DMS53 (cell line): Measurements from ENCODE around the gene LSM4.

Experiments
- DNase-seq: peaks from one replicate; lab custom pipeline; 2025; lab: John Stamatoyannopoulos, UW

Gene LSM4

DNA sequence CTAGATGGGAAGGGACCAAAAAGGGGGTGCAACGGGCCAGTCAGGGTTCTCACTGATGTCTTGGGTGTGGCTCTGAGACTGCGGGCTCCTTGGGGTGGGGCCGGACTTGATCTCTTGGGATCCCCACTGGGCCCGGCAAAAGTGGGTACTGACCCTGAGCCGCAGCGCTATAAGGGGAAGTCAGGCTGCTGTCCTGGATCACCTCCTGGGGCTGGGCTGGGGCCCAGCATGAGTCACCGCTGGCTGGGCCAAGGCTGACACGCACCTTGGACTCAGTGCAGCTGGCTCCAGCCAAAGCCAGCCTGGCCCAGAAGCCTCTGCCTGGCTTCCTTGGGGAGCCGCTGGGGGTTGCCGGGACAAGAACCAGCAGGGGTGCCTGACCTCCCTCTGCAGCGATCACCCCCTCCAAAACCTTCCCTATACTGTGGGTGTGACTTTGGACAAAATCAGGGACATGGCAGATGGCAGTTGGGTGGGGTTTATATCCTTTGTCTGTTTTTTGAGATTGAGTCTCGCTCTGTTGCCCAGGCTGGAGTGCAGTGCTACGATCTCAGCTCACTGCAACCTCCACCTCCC lies 48.0 kb downstream of the LSM4 start:
- peak; percentile 88 for DNase-seq

DNA sequence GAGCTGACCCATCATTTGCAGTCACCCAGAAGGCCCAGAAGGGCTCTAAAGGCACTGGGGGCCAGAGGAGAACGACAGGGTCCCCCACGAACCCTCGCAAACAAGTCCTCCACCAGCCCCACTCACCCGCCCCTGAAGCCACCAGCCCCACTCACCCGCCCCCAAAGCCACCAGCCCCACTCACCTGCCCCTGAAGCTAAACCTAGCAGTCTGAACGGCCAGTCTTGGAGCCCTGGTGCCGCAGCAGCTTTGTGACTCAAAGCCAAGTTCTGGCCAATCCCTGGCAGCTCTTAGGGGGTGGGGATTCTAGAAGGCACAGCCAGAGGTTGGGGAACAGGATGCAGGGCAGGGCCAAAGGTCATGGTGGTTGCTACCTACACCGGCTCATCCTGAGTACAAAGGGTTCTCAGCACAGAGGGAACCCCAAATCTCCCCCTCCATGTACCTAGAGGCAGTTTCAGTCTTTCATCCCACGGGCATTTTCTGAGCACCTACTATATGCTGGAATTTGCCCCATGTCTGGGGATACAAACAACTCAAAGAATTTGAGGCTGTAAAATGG lies 48.6 kb downstream of the LSM4 start, which contains the start of gene IQCN:
TSS of gene IQCN (minus strand) at position 234 of the 562 bp plus-strand sequence. CDS start 4,974 bp downstream, outside the sequence.
- peak; percentile 57 for DNase-seq

DNA sequence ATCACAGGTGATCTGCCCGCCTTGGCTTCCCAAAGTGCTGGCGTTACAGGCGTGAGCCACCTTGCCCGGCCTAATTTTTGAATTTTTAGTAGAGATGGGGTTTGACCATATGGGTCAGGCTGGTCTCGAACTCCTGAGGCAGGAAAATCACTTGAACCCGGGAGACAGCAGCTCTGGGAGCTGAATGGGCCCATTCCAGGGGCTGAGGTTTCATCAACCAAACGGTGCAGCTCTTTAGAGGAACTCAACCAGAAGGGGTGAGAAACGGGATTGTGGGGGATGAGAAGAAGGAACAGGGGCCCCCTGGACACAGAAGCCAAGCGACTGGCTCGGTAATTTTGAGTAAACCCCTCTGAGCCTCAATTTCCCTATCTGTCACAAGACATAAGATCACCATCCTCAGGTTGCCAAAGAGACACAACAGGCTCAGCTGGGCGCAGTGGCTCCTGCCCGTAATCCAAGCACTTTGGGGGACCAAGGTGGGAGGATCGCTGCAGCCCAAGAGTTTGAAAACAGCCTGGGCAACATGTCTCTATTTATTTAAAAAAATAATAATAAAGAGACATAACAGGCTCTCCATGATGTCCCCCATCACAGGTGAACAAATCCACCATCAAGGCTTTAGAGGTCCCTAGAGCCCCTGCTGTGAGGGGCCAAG lies 49.2 kb downstream of the LSM4 start:
- no peak for DNase-seq

DNA sequence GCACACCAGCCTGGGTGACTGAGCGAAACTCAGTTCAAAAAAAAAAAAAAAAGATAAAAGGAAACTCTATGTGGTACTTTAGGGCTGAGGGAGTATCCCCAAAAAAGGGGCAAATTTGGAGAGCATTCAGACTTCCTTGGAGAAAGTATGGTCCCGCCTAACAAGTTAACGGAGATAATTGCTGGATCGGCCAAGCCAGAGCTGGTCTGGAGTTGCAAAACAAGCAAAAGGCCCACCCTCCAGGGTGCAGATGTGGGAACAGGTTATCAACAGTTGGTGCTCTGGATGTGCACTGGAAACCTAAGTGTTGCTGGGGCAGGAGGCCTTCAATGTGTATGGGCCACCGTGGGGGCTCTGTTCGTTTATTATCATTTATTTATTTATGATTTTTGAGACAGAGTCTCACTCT lies 51.4 kb downstream of the LSM4 start:
- peak; percentile 32 for DNase-seq

DNA sequence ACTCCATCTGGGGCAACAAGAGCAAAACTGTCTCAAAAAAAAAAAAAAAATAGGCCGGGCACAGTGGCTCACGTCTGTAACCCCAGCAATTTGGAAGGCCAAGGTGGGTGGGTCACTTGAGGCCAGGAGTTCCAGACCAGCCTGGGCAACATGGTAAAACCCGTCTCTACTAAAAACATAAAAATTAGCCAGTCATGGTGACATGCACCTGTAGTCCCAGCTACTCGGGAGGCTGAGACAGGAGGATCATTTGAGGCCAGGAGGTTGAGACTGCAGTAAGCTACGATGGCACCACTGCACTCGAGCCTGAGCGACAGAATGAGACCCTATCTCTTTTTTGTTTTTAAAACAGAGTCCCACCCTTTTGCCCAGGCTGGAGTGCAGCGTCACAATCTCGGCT lies 52.5 kb downstream of the LSM4 start:
- DNase-seq: no peak

DNA sequence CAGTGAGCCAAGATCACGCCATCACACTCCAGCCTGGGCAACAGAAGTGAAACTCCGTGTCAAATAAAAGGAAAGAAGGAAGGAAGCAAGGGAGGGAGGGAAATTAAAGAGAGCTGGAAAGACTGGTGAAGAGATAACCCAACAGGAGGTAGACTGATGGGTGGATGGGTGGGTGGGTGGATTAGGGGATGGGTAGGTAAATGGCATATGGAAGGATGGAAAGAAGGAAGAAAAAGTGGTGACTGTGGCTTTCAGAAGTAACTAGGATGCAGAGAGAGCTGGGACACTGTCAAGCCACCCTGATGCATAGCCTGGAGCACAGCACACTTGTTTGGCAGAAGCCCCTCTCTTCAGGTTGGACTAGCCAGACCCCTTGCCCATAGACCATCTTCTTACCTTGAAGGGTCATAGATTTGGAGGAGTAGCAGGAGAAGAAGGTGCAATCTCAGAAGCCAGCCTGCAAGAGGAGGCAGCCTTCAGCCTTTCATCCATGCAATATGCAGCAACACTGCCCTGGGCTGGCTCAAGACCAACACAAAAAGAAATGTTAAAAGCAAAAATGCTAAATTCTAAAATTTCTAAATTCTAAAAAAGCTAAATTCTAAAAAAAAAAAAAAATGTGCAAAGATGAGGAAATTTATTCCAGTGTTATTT lies 53.7 kb downstream of the LSM4 start:
- DNase-seq: no peak

DNA sequence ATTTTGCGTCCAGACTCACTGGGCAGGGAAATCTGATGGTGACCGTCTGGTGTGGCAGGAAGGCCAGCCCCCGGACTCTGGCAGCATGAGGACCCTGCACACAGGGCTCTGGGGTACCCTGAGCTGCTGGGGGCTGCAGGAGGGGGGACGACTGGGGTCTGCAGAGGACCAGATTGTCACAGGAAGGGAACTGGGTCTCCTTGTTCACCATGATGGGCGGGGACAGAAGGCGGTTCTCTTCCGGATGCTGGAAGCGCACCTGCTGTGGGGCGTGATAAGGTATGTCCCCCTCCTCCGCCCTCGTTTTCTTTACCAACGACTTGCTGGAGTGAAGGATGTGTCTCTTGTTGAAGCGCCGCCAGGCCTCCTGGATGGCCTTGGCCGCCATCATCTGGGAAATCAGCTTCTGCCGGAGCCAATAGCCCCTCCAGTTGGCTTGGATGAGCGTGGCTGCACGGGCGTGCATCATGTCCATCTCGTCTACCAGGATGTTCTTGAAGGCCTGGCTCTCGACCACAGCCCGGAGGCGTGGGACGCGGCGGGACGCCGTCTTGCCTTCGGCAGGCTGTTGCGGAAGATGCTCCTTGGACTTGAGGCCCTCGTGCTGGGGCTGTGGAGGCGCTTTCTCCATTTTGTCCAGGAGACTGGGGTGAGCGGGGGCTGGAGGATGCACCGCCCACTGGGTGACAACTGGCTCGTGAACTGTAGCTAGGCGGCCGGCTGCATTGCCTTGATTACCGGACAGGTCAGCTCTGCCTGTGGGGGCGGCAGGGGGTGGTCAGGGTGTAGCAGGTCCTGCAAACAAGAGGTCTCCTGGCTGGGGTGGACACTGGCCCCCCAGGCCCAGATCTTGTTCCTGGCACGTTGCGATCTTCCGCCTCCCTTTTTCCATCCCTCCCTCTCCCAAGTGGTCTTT lies 55.8 kb downstream of the LSM4 start:
- no peak for DNase-seq

DNA sequence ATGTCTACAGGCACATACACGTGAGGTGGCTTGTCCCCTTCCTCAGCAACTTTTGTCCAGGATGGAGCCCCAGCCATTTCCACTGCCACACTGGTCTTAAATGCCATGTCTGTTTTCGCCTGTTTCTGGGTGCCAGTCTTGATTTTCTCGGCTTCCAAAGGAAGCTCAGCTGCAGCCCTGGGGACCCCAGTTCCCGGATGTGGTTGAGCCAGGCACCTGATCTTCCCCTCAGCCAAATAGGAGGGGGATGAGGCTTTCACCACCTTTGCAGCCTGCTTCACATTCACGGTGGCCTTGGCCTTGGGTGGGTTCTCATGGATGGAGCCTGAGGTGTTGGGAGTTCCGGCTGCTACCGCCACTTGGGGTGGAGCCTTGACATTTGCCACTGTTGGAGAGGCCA lies 57.3 kb downstream of the LSM4 start:
- no peak for DNase-seq

DNA sequence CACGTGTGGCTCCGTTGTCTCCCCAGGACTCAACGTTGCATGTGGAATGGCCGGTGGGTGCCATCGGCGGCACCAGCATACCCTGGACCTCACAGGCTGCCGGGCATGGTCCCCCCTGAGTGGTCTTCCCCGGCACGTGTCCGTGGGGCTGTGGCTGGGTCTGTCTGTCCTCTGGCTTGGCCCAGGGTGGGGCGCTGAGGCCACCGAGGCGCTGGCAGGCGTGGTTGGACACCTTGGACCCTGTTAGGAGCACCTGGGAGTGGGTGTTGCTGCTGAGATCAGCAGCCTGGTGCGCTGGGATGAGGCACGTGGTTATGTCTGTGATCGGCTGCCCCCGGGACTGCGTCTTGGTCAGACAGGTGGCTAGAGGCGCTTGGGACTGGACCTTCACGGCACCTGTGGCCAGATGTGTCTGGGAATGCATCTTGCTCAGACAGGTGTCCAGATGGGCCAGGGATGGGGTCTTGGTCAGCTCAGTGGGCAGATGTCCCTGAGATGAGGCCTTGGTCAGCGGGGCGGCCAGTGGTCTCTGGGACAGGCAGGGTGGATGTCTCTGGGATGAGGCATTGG lies 57.8 kb downstream of the LSM4 start:
- DNase-seq: no peak

DNA sequence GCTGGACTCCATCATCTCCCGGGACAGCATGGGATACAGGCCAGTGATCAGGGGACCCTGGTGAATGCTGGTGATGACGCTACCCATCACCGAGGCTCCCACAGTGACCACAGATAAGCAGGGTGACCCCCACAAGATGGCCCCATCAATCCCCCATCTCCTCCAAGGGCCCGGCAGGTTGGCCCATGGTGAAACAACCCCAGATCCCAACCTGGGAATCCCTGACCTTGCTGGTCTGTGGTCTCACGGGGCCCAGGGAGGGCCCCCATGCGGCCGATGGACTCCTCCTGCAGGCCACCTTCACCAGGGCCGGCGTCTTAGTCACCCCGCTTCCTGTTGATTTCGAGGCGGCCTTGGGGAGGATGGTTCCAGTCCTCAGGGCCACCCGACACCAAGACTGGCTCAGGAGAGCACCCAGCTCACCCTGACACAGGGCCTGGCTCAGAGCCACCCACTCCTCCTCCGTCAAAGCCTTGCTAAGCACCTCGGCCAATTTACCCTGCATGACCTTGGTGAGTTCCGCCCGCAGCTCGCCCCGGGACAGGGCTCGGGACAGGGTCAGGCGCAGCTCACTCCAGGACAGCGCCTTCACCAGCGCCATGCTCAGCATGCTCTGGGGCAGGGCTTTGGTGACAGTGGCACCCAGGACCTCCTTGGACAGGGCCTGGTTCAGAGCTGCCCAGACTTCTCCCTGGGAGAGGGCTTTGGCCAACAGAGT lies 58.6 kb downstream of the LSM4 start:
- DNase-seq: no peak

DNA sequence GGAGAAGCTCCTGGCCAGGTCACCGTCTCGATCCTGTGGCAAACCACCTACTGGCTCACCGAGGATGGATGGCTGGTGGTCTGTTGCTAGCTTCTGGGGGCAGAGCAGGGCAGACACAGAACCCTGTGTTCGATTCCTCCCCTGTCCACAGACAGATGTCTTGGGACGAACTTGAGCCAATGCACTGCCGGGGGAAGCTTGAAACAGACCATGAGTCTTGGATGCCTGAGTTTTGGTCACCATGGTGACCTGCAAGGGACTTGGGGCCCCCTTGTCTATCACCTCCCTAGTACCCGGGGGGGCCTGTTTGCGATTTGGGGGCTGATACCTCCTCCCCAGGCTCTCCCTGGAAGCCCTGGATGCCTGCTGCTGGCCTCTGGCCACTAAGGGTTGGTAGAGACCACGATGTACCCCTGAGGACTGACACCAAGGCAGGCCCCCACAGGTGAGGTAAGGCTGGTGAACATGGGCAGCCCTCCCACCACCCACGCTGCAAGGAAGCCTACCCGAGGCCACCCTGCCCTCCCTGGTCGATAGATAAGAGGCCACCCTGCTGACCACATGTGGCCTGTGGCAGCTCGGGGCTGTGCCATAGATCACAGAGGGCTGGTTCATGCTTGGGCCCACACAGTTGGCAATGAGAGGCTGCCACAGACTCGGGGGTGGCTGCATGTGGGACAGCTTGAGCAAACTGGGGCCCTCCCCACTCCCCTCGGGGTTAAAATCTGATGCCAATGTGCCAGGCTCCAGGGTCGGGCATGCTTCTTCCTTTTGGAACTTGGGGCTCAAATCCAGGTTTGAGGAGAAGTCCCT lies 59.3 kb downstream of the LSM4 start:
- no peak for DNase-seq

DNA sequence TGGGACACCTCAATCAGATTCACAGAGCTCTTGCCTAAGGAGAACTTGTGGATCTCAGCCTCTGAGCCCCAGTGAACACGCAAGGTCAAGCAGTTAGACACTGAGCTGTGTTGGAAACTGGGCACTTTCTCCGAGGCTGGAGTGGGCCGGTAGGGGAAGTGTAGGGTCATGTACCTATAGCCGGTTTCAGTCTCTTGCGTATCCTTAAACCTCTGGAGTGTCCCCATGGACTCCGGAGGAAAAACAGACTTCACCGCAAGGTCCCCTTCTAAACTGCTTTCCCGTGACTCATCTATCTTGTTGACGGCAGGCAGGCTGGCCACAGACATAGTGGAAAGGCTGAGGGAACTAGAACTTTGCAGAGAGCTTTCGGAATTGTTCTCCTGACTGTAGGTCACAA lies 60.0 kb downstream of the LSM4 start:
- DNase-seq: no peak

DNA sequence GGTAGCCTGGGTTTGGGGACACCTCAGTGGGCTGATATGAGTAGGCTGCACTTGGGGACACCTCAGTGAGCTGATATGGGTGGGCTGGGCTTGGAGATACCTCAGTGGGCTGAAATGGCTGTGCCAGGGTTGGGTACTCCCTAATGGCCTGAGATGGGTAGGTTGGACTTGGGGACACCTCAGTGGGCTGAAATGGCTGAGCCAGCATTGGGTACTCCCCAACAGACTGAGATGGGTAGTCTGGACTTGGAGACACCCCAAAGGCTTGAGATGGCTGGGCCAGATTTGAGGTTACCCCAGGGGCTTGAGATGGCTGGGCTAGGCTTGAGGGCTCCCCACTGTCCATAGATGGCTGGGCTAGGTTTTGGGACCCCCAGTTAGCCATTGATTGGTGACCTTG lies 60.7 kb downstream of the LSM4 start:
- no peak for DNase-seq

DNA sequence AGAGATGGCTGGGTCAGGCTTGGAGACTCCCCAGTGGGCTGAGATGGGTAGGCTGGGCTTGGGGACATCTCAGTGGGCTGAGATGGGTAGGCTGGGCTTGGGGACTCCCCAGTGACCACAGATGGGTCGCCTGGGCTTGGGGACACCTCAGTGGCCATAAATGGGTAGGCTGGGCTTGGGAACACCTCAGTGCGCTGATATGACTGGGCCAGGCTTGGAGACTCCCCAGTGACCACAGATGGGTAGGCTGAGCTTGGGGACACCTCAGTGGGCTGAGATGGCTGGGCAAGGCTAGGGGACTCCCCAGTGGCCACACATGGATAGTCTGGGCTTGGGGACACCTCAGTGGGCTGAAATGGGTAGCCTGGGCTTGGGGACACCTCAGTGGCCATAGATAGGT lies 61.4 kb downstream of the LSM4 start:
- no peak for DNase-seq

DNA sequence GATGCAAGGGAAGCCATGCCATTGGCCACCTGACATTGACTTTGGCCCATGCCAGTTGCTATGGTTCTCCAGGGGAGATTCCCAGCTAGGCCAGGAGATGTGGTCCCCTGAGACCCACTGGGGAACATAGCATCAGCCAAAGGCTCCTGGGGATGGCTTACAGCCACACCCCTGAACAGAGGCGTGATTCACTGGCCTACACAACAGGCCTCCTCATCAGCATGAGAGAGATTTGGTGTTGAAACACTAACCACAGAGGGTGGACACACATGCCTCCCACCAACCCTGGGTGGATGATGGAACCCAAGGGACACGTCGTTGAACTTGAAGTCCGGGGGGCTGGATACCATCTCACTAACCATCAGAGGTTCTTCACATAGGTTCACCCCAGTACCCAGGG lies 63.0 kb downstream of the LSM4 start:
- no peak for DNase-seq

DNA sequence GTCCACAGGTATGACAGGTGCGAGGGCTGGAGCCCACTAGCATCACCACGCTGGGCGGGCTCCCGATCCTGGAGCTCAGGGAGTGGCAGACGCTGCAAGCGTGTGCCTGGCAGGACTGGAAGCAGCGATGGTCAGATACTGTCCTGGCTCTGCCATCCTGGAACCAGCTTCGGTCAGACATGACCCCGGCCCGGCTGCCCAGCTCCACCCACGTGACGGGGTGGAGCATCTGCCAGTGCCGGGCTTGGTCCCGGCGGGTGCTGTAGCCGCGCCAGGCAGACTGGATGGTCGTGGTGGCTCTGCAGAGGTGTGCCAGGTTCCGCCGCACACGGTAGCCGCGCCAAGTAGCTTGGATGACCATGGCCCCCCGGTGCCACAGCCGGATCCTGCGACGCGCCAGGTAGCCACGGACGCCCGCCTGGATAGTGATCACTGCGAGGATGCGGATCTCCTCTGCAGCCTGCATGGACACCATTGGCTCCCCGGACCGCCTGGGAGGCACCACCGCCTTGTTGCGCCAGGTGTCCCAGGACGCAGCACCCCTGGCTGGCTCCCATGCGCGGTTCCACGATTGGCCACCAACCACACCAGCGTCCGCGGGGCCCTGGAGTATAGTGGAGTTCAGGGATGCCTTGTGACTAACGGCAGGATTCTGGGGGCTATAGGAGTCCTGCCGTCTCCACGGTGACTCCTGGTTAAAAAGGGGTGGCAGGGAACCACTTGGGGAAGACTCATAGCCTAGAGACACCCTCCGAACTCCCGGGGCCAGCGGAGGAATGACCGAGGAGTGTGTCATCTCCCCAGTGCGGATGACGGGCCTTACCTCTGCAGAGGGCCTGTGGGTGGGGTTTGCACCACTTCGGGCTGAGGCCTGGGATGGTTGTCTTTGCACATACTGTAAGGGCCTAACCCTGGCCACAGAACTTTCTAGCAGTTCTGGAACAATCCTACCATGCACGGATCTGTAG lies 65.1 kb downstream of the LSM4 start:
- DNase-seq: no peak
